Measurements from ENCODE around the gene CHD9.

DNA sequence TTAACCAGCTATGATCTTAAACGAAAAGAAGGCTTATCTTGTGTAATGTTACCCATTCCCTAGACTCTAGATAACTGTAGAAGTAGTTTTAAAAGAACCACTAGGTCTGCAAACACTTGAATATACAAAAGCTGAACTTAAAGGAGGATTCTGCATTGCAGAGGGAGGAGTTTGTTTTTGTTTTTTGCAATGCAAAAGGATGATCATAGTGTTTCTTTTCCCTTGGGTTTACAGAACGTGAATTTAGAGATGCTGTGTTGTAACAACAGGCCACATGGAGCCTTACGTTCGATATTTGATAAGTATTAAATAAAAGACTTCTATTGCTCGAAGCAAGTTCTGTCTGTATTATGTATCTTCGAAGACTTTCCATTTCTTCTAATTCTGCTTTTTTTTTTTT, 77.6 kb downstream of the CHD9 start:
- TF ChIP-seq, protein P1, sequence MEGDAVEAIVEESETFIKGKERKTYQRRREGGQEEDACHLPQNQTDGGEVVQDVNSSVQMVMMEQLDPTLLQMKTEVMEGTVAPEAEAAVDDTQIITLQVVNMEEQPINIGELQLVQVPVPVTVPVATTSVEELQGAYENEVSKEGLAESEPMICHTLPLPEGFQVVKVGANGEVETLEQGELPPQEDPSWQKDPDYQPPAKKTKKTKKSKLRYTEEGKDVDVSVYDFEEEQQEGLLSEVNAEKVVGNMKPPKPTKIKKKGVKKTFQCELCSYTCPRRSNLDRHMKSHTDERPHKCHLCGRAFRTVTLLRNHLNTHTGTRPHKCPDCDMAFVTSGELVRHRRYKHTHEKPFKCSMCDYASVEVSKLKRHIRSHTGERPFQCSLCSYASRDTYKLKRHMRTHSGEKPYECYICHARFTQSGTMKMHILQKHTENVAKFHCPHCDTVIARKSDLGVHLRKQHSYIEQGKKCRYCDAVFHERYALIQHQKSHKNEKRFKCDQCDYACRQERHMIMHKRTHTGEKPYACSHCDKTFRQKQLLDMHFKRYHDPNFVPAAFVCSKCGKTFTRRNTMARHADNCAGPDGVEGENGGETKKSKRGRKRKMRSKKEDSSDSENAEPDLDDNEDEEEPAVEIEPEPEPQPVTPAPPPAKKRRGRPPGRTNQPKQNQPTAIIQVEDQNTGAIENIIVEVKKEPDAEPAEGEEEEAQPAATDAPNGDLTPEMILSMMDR (IDR thresholded peaks at IDR 0.05; ENCODE audit: insufficient read depth, low read length, poor library complexity, severe bottlenecking) = no peak
- TF ChIP-seq EZH2phosphoT487 (conservative IDR thresholded peaks at IDR 0.05; ENCODE audit: low read length) = no peak
